Measurements from ENCODE around the gene ZKSCAN2.

DNA sequence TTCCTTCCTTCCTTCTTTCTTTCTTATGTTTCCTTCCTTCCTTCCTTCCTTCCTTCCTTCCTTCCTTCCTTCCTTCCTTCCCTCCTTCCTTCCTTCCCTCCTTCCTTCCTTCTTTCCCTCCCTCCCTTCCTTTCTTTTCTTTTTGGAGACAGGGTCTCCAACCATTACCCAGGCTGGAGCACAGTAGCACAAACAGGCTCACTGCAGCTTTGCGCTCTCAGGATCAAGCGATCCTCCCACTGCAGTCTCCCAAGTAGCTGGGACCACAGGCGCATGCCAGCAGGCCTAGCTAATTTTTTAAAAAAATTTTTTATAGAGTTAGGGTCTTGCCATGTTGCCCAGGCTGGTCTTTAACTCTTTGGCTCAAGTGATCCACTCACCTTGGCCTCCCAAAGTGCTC lies 31.8 kb upstream of the ZKSCAN2 start:
- no peak for TF ChIP-seq BACH2 (CRISPR knock-in tag; IDR thresholded peaks at IDR 0.05; ENCODE audit: borderline replicate concordance)
- no peak for TF ChIP-seq PPARA (CRISPR knock-in tag; IDR thresholded peaks at IDR 0.05; ENCODE audit: borderline replicate concordance)
- TF ChIP-seq ZFP30 (CRISPR knock-in tag; IDR thresholded peaks at IDR 0.05), result no peak

All from SK-N-SH treated with all-trans-retinoic acid at 6 μM for 48 hours (cell line).